GM21423 (cell line): Measurements from ENCODE around the gene C9orf50.
"Not testable (repeated sequence)": the region's sequence is repeated elsewhere in the genome, so short reads cannot be mapped to it uniquely, and the experiment has no call there.

Experiments
- ATAC-seq: cut with Tn5 transposase; IDR thresholded peaks from one replicate; pipeline ENCODE4 v1.9.1; 2021; ENCODE audit warnings: mild to moderate bottlenecking, moderate library complexity; ENCODE audit not compliant: unreplicated experiment

C9orf50 gene

GRCh38 chr9:129648092-129648763 is 27.3 kb upstream of the C9orf50 start:
- ATAC-seq, result no peak

GRCh38 chr9:129647635-129648034 is 26.7 kb upstream of the C9orf50 start:
- ATAC-seq, result no peak

- ATAC-seq, result no peak
Measured at GRCh38 chr9:129646654-129647053, 25.8 kb upstream of the C9orf50 start.

- no peak for ATAC-seq
Measured at GRCh38 chr9:129646252-129646651, 25.4 kb upstream of the C9orf50 start.

GRCh38 chr9:129644902-129645301 is 24.0 kb upstream of the C9orf50 start:
- ATAC-seq, result no peak

- ATAC-seq, result no peak
Measured at GRCh38 chr9:129644365-129644764, 23.5 kb upstream of the C9orf50 start.

DNA sequence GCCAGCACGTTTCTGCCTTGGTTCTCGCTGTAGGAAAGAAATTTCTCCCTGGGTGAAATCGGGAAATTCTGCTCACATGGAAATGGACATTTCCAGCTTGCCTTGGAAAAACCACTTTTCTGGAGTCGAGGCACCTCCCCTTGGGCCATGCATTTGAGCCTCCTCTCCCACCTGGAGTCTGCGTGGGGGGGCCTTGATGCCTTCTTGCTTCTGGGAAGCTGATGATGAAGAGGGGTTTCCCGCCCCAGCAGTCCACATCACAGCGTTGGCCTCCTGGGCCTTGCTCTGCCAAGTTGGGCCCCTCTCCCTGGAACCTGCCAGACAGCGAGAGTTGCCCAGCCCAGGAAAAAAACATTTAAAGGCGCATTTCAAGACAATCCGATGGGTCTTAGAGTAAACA is 22.8 kb upstream of the C9orf50 start:
- no peak for ATAC-seq

- peak; percentile 93 for ATAC-seq
Measured at GRCh38 chr9:129641750-129642585, 21.1 kb upstream of the C9orf50 start, which contains the start of gene ASB6. Gene ASB6 (minus strand): TSS chr9:129642151. CDS start chr9:129641999, 152 bp downstream.

DNA sequence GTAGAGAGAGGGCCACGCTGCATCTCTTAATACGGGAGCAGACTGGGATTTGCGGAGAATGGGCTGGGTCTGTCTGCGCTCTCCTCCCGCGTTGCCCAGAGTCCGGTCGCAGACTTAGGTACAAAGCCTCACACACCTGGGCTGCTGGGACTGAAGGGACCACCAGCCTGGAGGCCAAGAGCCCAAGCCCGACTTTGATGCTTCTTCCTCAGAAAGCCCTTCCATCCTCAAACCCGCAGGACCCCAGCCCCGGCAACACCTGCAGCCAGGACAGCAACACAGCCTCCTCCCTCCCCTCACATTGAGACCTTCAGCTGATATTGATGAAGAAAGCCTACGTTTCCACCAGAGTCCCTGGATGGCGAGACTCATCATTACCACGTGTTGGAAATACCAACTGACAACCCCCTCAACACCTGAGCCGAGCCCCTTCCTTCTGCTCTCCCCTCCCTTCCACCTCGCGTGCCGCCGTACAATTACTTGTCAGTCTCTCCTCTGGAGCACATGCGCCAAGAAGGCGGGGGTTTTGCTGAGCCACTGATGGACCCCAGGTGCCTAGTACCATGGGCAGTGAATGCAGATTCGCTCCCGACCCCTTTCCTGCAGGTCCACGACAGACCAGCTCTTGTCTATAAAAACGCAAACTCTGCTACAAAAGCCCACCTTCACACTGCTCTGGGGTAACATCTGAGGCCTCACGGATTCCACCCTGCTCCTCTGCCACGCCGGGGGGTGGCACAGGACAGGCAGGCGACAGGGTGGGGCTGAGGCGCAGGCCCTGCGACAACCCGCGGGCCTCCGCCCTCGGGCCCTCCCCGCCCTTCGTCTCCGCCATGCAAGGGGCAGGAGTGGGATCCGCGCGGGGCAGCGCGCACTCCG is 20.2 kb upstream of the C9orf50 start:
- ATAC-seq, result no peak

DNA sequence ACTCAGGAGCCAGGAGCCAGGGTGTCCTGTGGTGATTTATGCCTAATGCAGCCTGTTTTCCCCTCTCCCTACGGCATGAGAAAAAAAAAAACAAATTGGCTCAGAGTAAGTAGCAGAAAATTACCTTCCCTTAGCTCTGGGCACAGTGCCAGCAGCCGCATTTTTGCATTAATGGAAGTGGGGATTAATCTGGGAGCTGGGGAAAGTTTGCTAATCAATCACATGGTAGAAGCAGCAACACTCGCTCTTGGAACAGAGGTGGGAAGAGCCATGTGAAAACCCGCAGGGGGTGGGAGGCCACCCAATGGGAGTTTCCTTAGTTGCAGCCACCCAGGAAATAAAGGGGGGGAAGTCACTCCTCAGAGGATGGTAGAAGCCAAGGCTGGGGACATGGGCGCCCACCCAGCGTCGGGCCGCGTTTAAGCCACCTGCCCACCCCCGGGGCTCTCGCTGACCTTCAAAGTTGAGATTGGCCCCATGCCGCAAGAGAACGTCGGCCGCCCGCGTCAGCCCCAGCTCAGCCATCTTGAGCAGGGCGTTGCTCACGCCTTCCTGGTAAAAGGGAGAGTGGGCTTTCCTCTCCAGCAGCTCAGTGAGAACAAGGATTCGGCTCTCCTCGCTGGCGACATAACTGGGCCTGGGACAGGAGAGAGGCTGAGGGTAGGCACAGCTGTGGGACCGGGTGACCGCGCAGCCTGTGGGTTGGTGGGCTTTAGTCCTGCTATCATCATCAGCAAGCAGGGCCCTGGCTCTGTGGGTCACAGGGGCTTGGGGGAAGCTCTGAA is 19.4 kb upstream of the C9orf50 start:
- no peak for ATAC-seq

GRCh38 chr9:129639756-129640085 is 18.8 kb upstream of the C9orf50 start:
- no peak for ATAC-seq

DNA sequence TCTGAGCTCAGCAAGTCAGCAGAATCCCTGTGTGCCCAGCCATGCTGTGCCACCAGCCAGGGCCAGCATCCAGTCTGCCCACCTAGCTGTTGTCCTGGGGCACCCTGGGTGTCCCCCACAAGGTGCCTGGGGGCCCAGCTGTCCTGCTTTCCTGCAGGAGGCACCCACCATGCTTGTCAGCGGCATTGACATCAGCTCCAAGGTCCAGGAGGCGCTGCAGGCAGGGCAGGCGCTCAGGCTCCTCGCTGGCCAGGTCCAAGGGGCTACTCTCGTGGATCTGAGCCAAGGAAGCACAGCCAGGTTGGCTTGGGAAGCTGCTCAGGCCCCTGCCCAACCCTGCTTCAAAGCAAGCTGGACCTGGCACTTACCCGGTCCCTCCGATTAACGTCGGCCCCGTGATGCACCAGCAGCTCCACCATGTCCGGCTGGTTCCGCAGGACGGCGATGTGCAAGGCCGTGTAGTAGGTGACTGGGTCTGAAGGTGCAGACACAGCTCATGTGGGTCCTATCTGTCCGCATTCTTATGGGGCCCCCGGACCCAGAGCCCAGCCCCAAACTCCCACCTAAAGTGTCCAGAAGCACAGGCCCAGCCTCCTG is 18.2 kb upstream of the C9orf50 start:
- no peak for ATAC-seq

GRCh38 chr9:129637673-129638439 is 17.0 kb upstream of the C9orf50 start:
- no peak for ATAC-seq

DNA sequence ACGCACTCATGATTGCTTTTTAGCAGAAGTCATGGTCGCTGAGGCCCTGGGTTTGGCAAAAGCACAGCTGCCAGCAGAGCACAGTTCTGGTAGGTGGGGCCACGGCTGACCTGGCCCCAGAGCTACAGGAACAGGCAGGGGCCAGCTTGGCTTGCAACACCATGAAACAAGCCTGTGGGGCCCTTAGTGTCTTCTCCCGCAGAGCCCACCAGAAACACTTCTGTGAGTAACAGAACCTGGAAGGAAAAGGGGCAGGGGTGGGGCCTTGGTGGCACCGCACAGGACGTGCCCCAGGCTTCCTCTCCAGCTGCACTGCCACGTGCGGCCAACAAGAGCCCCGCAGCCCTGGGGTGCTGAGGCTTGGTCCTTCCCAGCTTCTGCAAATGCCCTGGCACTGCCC is 16.2 kb upstream of the C9orf50 start:
- ATAC-seq, result no peak

DNA sequence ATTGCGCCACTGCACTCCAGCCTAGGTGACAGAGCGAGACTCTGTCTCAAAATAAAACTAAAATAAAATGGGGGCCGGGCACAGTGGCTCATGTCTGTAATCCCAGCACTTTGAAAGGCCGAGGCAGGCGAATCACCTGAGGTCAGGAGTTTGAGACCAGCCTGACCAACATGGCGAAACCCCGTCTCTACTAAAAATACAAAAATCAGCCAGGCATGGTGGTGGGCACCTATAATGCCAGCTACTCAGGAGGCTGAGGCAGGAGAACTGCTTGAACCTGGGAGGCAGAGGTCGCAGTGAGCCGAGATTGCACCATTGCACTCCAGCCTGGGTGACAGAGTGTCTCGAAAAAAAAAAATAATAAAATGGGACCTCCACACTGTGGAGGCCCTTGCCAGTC is 15.4 kb upstream of the C9orf50 start:
- ATAC-seq, result not testable (repeated sequence)

DNA sequence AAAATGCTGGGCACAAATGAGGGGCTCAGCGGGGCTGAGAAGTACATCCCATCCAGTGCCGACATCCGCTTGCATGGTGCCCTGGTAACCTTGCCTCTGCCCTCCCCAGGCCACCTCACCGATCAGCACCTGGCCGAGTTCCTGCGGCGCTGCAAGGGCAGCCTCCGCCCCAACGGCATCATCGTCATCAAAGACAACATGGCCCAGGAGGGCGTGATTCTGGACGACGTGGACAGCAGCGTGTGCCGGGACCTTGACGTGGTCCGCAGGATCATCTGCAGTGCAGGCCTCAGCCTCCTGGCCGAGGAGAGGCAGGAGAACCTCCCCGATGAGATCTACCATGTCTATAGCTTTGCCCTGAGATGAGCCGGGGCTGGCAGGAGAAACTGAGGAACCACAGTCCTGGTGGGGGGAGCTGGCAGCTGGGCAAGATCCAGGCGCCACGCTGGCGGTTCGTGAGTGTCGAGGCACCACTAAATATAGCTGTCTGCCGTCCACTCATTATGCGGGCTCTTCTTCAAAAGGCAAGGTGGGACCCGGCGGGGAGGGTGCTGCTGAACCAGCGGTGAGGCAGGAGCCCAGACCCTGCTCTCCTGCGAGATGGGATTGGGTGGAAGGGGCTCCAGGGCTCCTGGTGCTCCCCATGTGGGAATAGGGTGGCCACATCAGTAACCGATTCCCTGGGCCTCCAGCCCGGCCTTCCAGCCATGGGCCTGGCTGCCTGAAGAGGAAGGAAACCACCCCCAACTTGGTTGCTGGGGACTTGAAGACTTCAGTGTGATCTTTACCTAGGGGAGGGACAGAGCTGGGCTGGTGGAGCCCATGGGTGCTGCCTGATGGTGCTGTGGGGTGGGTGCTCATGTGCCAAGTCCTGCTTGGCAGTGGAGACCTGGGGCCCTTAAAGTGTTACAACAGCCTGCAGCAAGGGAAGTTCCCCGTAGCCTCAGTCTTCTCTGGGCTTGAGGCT is 14.5 kb upstream of the C9orf50 start:
- no peak for ATAC-seq

DNA sequence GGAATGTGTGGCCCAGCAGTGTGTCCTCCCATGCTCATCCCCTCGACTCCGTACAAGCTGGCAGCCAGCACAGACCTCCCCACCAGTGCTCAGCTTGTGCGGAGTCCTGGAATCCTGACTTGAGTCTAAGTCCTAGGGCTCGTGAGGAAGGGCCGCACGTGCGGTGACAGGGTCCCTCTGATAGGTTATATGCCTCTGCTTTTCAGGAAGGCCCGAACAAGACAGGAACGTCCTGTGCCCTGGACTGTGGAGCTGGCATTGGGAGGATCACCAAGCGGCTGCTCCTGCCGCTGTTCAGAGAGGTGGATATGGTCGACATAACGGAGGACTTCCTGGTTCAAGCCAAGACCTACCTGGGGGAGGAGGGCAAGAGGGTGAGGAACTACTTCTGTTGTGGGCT is 12.9 kb upstream of the C9orf50 start:
- no peak for ATAC-seq

DNA sequence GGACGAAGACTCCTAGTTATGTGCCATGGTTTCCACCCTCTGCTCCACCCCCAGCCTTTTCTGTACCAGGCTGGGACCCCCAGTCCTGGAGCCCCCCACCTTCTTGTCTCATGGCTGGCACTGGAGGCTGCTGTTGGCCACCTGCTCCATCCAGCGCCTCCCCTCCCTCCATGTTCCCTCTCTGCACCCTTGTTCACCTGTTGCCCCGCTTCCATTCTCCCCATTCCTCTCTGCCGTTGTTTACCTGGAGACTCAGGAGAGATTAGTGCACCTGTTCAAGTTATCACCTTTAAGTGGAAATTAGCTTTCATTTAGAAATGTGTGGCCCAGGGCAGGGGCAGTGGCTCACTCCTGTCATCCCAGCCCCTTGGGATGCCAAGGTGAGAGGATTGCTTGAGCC is 12.3 kb upstream of the C9orf50 start:
- ATAC-seq, result no peak
